ENCODE measurements around the gene IRF6. TPM values are rescaled to one million over a fixed set of nuclear protein-coding genes. Genes with fewer than 3 reads are reported as not detected.

The IRF6 gene
- total and polyA plus RNA-seq, 2 donors (not counting 1 experiment from before 2014, with no cell fraction given) = 0.18 to 1.1 TPM

- Histone ChIP-seq H3K4me3 (ENCODE audit: control extremely low read depth in 1 of 5, extremely low read depth in 1 of 5, insufficient read depth in 1 of 5, low read depth in 2 of 5, low read length in 4 of 5) (peak overlapping the region in 2 of 5 experiments; percentile 59 to 80), H4K20me1 (ENCODE audit: control insufficient read depth, insufficient read depth, low read length, poor library complexity, severe bottlenecking) (peaks cover 26% of the 10 kb centered on the region), H2AFZ (ENCODE audit: insufficient read depth, low read depth, low read length, poor library complexity, severe bottlenecking) (peak overlapping the region; percentile 68), H3K27ac (ENCODE audit: low read length in 2 of 2) (peak overlapping the region; percentile 67 to 86), H3K4me1 (ENCODE audit: control insufficient read depth in 2 of 2, insufficient read depth in 2 of 2, low read length in 2 of 2) (peaks cover 62 to 79% of the 10 kb centered on the region in 2 donors), H3K27me3 (replicated peaks in 1 of 4; ENCODE audit: control extremely low read depth in 1 of 4, control insufficient read depth in 3 of 4, insufficient read depth in 4 of 4, low read length in 3 of 4) (no peaks in the 10 kb centered on the region), H3K79me2 (ENCODE audit: control insufficient read depth, insufficient read depth, low read length) (peaks cover 50% of the 10 kb centered on the region), H3K9me3 (ENCODE audit: control extremely low read depth in 1 of 3, control insufficient read depth in 2 of 3, insufficient read depth in 1 of 3, low read length in 2 of 3) (no peaks in the 10 kb centered on the region), H3K9ac (ENCODE audit: low read length) (peak overlapping the region; percentile 84), H3K36me3 (replicated peaks in 1 of 2; ENCODE audit: control extremely low read depth in 1 of 2, control insufficient read depth in 1 of 2, extremely low read depth in 1 of 2, insufficient read depth in 2 of 2, low read length in 1 of 2) (peaks cover 2 to 24% of the 10 kb centered on the region in 2 experiments), H3K4me2 (replicated peaks; ENCODE audit: low read depth, low read length, poor library complexity, severe bottlenecking) (peak overlapping the region; percentile 72)
- no peak for ATAC-seq (ENCODE audit: low read depth)
- Mint-ChIP-seq H3K9me3 (ENCODE audit: insufficient read depth) (no peaks in the 10 kb centered on the region), H3K4me1 (peaks cover 66% of the 10 kb centered on the region), H3K4me3 (peak overlapping the region; percentile 92), H3K27ac (peak overlapping the region; percentile 95), H3K27me3 (no peaks in the 10 kb centered on the region)
- TF ChIP-seq CTCF (IDR thresholded peaks at IDR 0.05) (no peak), EZH2 (IDR thresholded peaks at IDR 0.05; ENCODE audit: borderline replicate concordance, insufficient read depth, low read depth, low read length, poor library complexity, severe bottlenecking) (no peak)
- no peak for DNase-seq
- ChIA-PET CTCF (interaction anchor here (0.9 to 3.5 kb wide), 8 partner anchors 11 to 185 kb away, joined by 3 to 14 read pairs (median 6); partner anchors contain the start of genes C1orf74 and UTP25), POLR2A (interaction anchor here (0.9 to 4.0 kb wide), 6 partner anchors 13 to 1674 kb away, joined by 3 to 40 read pairs (median 6); partner anchors contain the start of genes C1orf74, IRF6 and UTP25)
- intact Hi-C loops (cut with micrococcal nuclease) = loop anchor here (10.0 kb wide), 1 partner anchor 80 kb away; the partner anchor contains the start of gene G0S2
- WGBS (ENCODE audit: insufficient coverage) = no CpG with 5 or more reads among the region's 1 CpG
Measured at GRCh38 chr1:209755256-209755655, 50.7 kb downstream of the IRF6 start.

GRCh38 chr1:209752890-209753289 lies 53.1 kb downstream of the IRF6 start:
- no peaks in the 10 kb centered on the region for H3K27me3 Mint-ChIP-seq
- no CpG with 5 or more reads among the region's 3 CpGs for WGBS (ENCODE audit: insufficient coverage)
- ATAC-seq (ENCODE audit: low read depth) (no peak), DNase-seq (no peak)
- Histone ChIP-seq H2AFZ (ENCODE audit: insufficient read depth, low read depth, low read length, poor library complexity, severe bottlenecking) (no peak overlapping the region), H3K36me3 (replicated peaks in 1 of 2; ENCODE audit: control extremely low read depth in 1 of 2, control insufficient read depth in 1 of 2, extremely low read depth in 1 of 2, insufficient read depth in 2 of 2, low read length in 1 of 2) (peaks cover 0 to 1% of the 10 kb centered on the region in 2 experiments), H3K9ac (ENCODE audit: low read length) (no peak overlapping the region), H3K4me3 (ENCODE audit: control extremely low read depth in 1 of 5, extremely low read depth in 1 of 5, insufficient read depth in 1 of 5, low read depth in 2 of 5, low read length in 4 of 5) (no peak overlapping the region), H3K4me1 (ENCODE audit: control insufficient read depth in 2 of 2, insufficient read depth in 2 of 2, low read length in 2 of 2) (peaks cover 45 to 60% of the 10 kb centered on the region in 2 donors), H3K79me2 (ENCODE audit: control insufficient read depth, insufficient read depth, low read length) (peaks cover 26% of the 10 kb centered on the region), H3K4me2 (replicated peaks; ENCODE audit: low read depth, low read length, poor library complexity, severe bottlenecking) (no peak overlapping the region), H3K27me3 (replicated peaks in 1 of 4; ENCODE audit: control extremely low read depth in 1 of 4, control insufficient read depth in 3 of 4, insufficient read depth in 4 of 4, low read length in 3 of 4) (no peaks in the 10 kb centered on the region), H3K27ac (ENCODE audit: low read length in 2 of 2) (no peak overlapping the region), H4K20me1 (ENCODE audit: control insufficient read depth, insufficient read depth, low read length, poor library complexity, severe bottlenecking) (peaks cover 2% of the 10 kb centered on the region), H3K9me3 (ENCODE audit: control extremely low read depth in 1 of 3, control insufficient read depth in 2 of 3, insufficient read depth in 1 of 3, low read length in 2 of 3) (no peaks in the 10 kb centered on the region)
- intact Hi-C loops (cut with micrococcal nuclease) = loop anchor here (10.0 kb wide), 1 partner anchor 78 kb away; the partner anchor contains the start of gene G0S2
- CTCF ChIA-PET = interaction anchor here (0.6 to 1.1 kb wide), 3 partner anchors 46 to 70 kb away, joined by 3 to 6 read pairs (median 3); no protein-coding TSS in a partner anchor
- H3K9me3 Mint-ChIP-seq (ENCODE audit: insufficient read depth) = no peaks in the 10 kb centered on the region
- H3K4me1 Mint-ChIP-seq = peaks cover 50% of the 10 kb centered on the region
- TF ChIP-seq CTCF (IDR thresholded peaks at IDR 0.05) (no peak), EZH2 (IDR thresholded peaks at IDR 0.05; ENCODE audit: borderline replicate concordance, insufficient read depth, low read depth, low read length, poor library complexity, severe bottlenecking) (no peak)
- H3K27ac Mint-ChIP-seq = no peak overlapping the region
- H3K4me3 Mint-ChIP-seq = no peak overlapping the region
- POLR2A ChIA-PET = interaction anchor here (0.6 to 2.4 kb wide), 2 partner anchors 16 to 79 kb away, joined by 3 to 9 read pairs; no protein-coding TSS in a partner anchor

Data from B cell (primary cell).